Body of pancreas (tissue), 4 donors: ENCODE data around the gene VWF.

ENCODE experiments used
- POLR2A ChIP-seq, 3 donors: fragments of 450-650 bp; IDR thresholded peaks; one replicate each; pipeline ENCODE4 v1.6.1; 2016; ENCODE audit warnings: antibody characterized with exemption in 3 of 3, mild to moderate bottlenecking in 2 of 3
- TF ChIP-seq, protein P1 (sequence below), 7 experiments: fragments of 450-650 bp in 4 of 7; fragments of 200-600 bp in 3 of 7; sonication (generic) in 3 of 7; IDR thresholded peaks; one replicate each; pipeline ENCODE4 v1.5.1; 2016 to 2019; ENCODE audit warnings: antibody characterized with exemption in 7 of 7

- TF ChIP-seq, protein P1, sequence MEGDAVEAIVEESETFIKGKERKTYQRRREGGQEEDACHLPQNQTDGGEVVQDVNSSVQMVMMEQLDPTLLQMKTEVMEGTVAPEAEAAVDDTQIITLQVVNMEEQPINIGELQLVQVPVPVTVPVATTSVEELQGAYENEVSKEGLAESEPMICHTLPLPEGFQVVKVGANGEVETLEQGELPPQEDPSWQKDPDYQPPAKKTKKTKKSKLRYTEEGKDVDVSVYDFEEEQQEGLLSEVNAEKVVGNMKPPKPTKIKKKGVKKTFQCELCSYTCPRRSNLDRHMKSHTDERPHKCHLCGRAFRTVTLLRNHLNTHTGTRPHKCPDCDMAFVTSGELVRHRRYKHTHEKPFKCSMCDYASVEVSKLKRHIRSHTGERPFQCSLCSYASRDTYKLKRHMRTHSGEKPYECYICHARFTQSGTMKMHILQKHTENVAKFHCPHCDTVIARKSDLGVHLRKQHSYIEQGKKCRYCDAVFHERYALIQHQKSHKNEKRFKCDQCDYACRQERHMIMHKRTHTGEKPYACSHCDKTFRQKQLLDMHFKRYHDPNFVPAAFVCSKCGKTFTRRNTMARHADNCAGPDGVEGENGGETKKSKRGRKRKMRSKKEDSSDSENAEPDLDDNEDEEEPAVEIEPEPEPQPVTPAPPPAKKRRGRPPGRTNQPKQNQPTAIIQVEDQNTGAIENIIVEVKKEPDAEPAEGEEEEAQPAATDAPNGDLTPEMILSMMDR (IDR thresholded peaks at IDR 0.05): no peak
- no peak for TF ChIP-seq POLR2A (IDR thresholded peaks at IDR 0.05)
These were observed 57.8 kb downstream of the VWF start for GRCh38 chr12:6066651-6067050.
